MCF 10A (cell line): Measurements from ENCODE around the gene MYCN. TPM values are rescaled to one million over a fixed set of nuclear protein-coding genes. Genes with fewer than 3 reads are reported as not detected.

Experiments
- BruUV-seq: library from RNA; stranded (reverse); fragments of 400-500 nt; replicated peaks from 2 replicates; lab custom pipeline; 2021; lab: Mats Ljungman, UMichigan
- CTCF ChIA-PET: fragments of 300-600 bp; sonication (Branson Sonifier 250); formaldehyde crosslinking; extraction: SDS; loops from one replicate; lab custom pipeline; 2021; ENCODE audit warnings: antibody characterized with exemption, inconsistent platforms; lab: Yijun Ruan, JAX
- POLR2A ChIA-PET: fragments of 300-600, 350-650 bp; sonication (Branson Sonifier 250); formaldehyde crosslinking; extraction: SDS; loops from one replicate; lab custom pipeline; 2020; ENCODE audit warnings: antibody characterized with exemption, inconsistent platforms; lab: Yijun Ruan, JAX
- DNase-seq: peaks from one replicate; pipeline ENCODE4 v3.0.0-alpha.2; 2018; ENCODE audit not compliant: unreplicated experiment
- H3K27ac Mint-ChIP-seq: one replicate; pipeline ENCODE4 v1.8.0; 2022; ENCODE audit warnings: mild to moderate bottlenecking, low read depth, mixed read lengths; ENCODE audit not compliant: unreplicated experiment
- H3K27me3 Mint-ChIP-seq: one replicate; pipeline ENCODE4 v1.8.0; 2022; ENCODE audit warnings: mixed read lengths; ENCODE audit not compliant: insufficient read depth, unreplicated experiment
- H3K36me3 Mint-ChIP-seq: one replicate; pipeline ENCODE4 v1.8.0; 2022; ENCODE audit warnings: mild to moderate bottlenecking, moderate library complexity, mixed read lengths; ENCODE audit not compliant: insufficient read depth, unreplicated experiment
- H3K4me1 Mint-ChIP-seq: one replicate; pipeline ENCODE4 v1.8.0; 2022; ENCODE audit warnings: mixed read lengths; ENCODE audit not compliant: insufficient read depth, unreplicated experiment
- H3K4me3 Mint-ChIP-seq: one replicate; pipeline ENCODE4 v1.8.0; 2022; ENCODE audit warnings: mild to moderate bottlenecking, moderate library complexity, mixed read lengths; ENCODE audit not compliant: unreplicated experiment
- H3K9me3 Mint-ChIP-seq: one replicate; pipeline ENCODE4 v1.8.0; 2022; ENCODE audit warnings: mixed read lengths; ENCODE audit not compliant: unreplicated experiment
- intact Hi-C: fragments of 100-400 bp; cut with micrococcal nuclease; formaldehyde crosslinking; loops from 2 replicates; pipeline ENCODE4 v1.14.1; 2022
- total RNA-seq: library from RNA; stranded (reverse); gene quantifications from 2 replicates; pipeline ENCODE4 v1.2.3, GENCODE V29; 2022
- TF ChIP-seq, protein P1 (sequence below): fragments of 200-600 bp; IDR thresholded peaks from one replicate; pipeline ENCODE4 v1.8.0; 2022; ENCODE audit warnings: antibody characterized with exemption, mild to moderate bottlenecking; ENCODE audit not compliant: unreplicated experiment

The MYCN gene
- total RNA-seq, 1 experiment from 2014 or later: not detected

DNA sequence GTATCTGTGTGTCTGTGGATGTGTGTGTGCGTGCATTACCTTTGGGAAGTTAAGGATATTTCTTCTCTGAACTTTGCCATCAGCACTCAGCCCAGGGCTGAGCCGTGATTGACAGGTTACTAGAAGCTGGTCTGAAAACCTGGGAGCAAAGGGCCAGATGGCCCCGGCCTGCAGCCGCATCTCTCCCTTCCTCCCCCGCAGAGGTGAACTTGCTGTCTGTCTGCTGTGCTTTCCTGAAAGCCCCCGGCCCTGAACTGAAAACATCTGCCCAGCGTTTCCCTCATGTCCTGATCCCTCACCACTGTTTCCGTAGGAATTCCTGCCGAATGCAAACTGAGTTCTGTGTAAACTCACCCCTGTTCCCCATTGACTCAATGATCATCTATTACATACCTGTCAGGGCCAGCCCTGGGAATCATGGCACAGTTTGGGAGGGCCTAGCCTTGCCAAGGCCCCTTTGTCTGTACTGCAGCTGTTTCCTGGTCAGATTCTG is 45.8 kb downstream of the MYCN start:
- H3K27me3 Mint-ChIP-seq: no peaks in the 10 kb centered on the region
- no peaks in the 10 kb centered on the region for H3K9me3 Mint-ChIP-seq
- no peaks in the 10 kb centered on the region for H3K4me1 Mint-ChIP-seq
- TF ChIP-seq, protein P1, sequence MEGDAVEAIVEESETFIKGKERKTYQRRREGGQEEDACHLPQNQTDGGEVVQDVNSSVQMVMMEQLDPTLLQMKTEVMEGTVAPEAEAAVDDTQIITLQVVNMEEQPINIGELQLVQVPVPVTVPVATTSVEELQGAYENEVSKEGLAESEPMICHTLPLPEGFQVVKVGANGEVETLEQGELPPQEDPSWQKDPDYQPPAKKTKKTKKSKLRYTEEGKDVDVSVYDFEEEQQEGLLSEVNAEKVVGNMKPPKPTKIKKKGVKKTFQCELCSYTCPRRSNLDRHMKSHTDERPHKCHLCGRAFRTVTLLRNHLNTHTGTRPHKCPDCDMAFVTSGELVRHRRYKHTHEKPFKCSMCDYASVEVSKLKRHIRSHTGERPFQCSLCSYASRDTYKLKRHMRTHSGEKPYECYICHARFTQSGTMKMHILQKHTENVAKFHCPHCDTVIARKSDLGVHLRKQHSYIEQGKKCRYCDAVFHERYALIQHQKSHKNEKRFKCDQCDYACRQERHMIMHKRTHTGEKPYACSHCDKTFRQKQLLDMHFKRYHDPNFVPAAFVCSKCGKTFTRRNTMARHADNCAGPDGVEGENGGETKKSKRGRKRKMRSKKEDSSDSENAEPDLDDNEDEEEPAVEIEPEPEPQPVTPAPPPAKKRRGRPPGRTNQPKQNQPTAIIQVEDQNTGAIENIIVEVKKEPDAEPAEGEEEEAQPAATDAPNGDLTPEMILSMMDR: no peak
- no peak overlapping the region for H3K4me3 Mint-ChIP-seq
- H3K27ac Mint-ChIP-seq: no peak overlapping the region
- intact Hi-C loops: no loop called here
- ChIA-PET POLR2A (no interaction called here), CTCF (no interaction called here)
- BruUV-seq: no TSS peak
- H3K36me3 Mint-ChIP-seq: no peaks in the 10 kb centered on the region
- no peak for DNase-seq

DNA sequence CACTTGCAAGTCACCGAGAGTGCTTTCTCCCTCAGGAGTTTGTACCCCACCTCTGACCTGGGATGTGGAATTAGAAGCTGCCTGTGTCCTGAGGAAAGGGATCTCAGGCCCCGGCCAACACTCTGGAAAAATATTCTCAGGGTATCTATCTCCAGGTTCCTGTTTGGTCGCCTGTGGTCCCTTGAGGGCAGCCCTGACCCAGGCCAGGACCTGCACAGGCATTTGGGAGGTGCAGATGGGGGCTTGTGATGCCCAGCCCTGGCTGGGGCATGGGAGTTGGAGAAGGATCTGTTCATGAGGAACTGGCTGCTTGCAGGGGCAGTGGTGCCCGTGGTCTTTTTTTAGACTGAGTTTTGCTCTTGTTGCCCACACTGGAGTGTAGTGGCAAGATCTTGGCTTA is 46.3 kb downstream of the MYCN start:
- CTCF ChIA-PET: no interaction called here
- Mint-ChIP-seq H3K36me3 (no peaks in the 10 kb centered on the region), H3K27me3 (no peaks in the 10 kb centered on the region), H3K4me3 (no peak overlapping the region), H3K4me1 (no peaks in the 10 kb centered on the region), H3K9me3 (no peaks in the 10 kb centered on the region), H3K27ac (no peak overlapping the region)
- TF ChIP-seq, protein P1: no peak
- intact Hi-C loops: no loop called here
- POLR2A ChIA-PET: no interaction called here
- no peak for DNase-seq
- BruUV-seq: no TSS peak

DNA sequence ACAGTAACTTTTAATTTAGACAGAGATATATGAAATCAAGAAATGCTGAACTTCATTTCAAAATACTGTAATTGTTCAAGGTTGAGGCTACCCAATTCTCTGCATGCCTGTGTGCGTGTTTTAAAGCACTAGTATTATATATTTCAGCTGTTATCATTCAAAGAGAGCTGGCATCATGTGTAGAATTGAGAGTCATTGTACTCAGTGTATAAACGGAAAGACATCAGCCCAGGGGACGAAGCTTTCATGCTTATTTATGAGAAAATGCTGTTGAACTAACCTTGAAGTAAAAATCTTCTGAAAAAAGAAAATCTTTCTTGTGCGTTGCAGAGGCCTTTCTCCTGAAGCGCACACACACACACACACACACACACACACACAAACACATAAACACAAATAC is 48.4 kb downstream of the MYCN start:
- Mint-ChIP-seq H3K9me3 (no peaks in the 10 kb centered on the region), H3K4me3 (no peak overlapping the region), H3K27me3 (no peaks in the 10 kb centered on the region), H3K4me1 (no peaks in the 10 kb centered on the region), H3K27ac (no peak overlapping the region), H3K36me3 (no peaks in the 10 kb centered on the region)
- BruUV-seq: no TSS peak
- intact Hi-C loops: no loop called here
- no peak for DNase-seq
- CTCF ChIA-PET: no interaction called here
- POLR2A ChIA-PET: no interaction called here
- TF ChIP-seq, protein P1: no peak

DNA sequence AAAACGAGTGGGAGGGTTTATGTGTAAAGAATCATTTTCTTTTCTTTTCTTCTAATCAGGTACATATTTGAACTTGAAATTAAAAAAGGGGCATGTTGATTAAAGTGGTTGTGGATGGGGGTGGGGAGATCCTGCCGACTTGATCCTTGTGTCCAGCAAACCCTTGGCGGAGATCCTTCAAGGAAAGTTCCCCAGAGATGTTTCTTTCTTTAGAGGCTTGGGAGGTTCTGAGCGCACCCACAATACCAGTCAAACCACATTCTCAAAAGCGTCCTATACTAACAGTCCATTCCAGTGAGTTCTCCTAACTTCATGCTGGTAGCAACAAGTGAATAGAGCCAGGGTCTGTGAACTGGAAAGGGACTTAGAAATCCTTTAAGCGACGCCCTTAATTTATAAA is 49.2 kb downstream of the MYCN start:
- intact Hi-C loops: no loop called here
- BruUV-seq: no TSS peak
- peaks cover 8% of the 10 kb centered on the region for H3K9me3 Mint-ChIP-seq
- DNase-seq: no peak
- no peaks in the 10 kb centered on the region for H3K36me3 Mint-ChIP-seq
- ChIA-PET POLR2A (no interaction called here), CTCF (no interaction called here)
- H3K27ac Mint-ChIP-seq: no peak overlapping the region
- H3K4me1 Mint-ChIP-seq: no peaks in the 10 kb centered on the region
- TF ChIP-seq, protein P1: no peak
- no peaks in the 10 kb centered on the region for H3K27me3 Mint-ChIP-seq
- H3K4me3 Mint-ChIP-seq: no peak overlapping the region
